Motor neuron (in vitro differentiated cells): ENCODE data around the gene ATXN7L1. TPM values are rescaled to one million over a fixed set of nuclear protein-coding genes. Genes with fewer than 3 reads are reported as not detected.
"Not testable (repeated sequence)": the region's sequence is repeated elsewhere in the genome, so short reads cannot be mapped to it uniquely, and the experiment has no call there.

Experiments
- ATAC-seq, 8 experiments: fragments of 200-7000 bp; cut with Tn5 transposase; replicated peaks in 6 of 8; 2 replicates each; pipeline ENCODE4 v1.8.0; 2021; ENCODE audit warnings: mild to moderate bottlenecking in 8 of 8, moderate library complexity in 8 of 8
- H3K27ac ChIP-seq, 2 donors: fragments of 250-450 bp; sonication (Bioruptor Pico); 2 replicates each; pipeline ENCODE4 v1.9.0; 2021; ENCODE audit warnings: antibody characterized with exemption in 2 of 2, mild to moderate bottlenecking in 2 of 2, moderate library complexity in 1 of 2
- H3K4me1 ChIP-seq, 2 donors: fragments of 250-450 bp; sonication (Bioruptor Pico); replicated peaks in 1 of 2; 2 replicates each; pipeline ENCODE4 v1.6.1; 2021; ENCODE audit warnings: antibody characterized with exemption in 2 of 2, mild to moderate bottlenecking in 2 of 2, moderate library complexity in 1 of 2
- H3K4me3 ChIP-seq, 5 donors: fragments of 250-450 bp; sonication (Bioruptor Pico); 2 replicates each; pipeline ENCODE4 v1.9.0; 2021; ENCODE audit warnings: antibody characterized with exemption in 5 of 5, mild to moderate bottlenecking in 5 of 5, moderate library complexity in 4 of 5
- WGBS, 10 experiments: fragments of 450-650 bp; shearing (Covaris generic); methylation state at CpG; one replicate each; pipeline ENCODE4 v1.0.0; 2022; 5-methylcytosine and 5-hydroxymethylcytosine counted together
- in situ Hi-C, 9 experiments: fragments of 400-800 bp; cut with MboI; loops; one replicate each; pipeline ENCODE4 v1.15.0; 2021; ENCODE audit warnings: low sequenced_read_pairs in 9 of 9, low pct_unique_long_range_greater_than_20kb in 2 of 9; ENCODE audit not compliant: unreplicated experiment in 9 of 9
- total RNA-seq, 8 experiments: library from RNA; unstranded; fragments of 300-600 nt; gene quantifications; 2 replicates each; pipeline versions ENCODE4 v1.2.3 to v1.2.4, GENCODE V29; 2022

ATXN7L1 gene
- total RNA-seq, 8 experiments from 2014 or later = 6.5 to 23.7 (median 10.6) TPM

DNA sequence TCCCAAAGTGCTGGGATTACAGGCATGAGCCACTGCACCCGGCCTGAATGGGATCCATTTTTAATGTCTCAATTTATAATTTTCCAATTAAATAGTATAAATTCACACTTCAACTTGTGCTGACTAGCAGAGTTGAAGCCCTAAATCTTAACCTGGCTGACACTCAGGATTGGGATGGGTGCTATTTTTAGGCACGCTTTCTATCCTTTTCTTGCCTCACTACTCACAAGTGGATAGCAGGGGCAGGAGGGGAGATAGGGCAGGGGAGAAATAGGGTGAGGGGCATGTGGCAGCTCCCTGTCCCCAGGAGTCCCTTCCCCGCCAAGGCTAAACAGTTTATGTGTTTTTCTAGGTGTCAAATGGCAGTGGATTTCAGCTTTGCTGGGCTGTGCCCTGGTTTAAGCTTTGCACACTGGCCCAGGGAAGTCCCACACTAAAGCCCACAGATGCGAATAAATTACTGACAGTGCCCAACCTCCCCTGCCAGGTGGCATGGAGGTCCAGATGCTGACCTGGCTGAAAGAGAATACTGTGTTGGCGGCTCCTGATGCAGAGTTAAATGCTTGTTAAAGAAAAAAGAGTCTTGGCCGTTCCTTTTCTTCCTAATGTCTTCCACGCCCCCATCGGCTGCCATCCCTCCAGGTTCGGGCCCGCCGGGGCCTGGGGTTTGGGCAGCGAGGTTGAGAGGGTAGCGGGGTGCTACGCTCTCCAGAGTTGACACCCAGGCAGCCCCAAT, 259.0 kb downstream of the ATXN7L1 start:
- in situ Hi-C loops = no loop called here
- ATAC-seq = peak in 1 of 8 experiments; percentile 29
- WGBS, 10 experiments = 90 to 100% (median 95%) methylated on average over 2 to 7 of the region's 14 CpGs; no CpG with 5 or more reads in 2 of the 10 experiments
- no peak overlapping the region for H3K4me3 ChIP-seq
- no peak overlapping the region for H3K27ac ChIP-seq
- peaks cover 9 to 13% of the 10 kb centered on the region in 2 donors for H3K4me1 ChIP-seq

DNA sequence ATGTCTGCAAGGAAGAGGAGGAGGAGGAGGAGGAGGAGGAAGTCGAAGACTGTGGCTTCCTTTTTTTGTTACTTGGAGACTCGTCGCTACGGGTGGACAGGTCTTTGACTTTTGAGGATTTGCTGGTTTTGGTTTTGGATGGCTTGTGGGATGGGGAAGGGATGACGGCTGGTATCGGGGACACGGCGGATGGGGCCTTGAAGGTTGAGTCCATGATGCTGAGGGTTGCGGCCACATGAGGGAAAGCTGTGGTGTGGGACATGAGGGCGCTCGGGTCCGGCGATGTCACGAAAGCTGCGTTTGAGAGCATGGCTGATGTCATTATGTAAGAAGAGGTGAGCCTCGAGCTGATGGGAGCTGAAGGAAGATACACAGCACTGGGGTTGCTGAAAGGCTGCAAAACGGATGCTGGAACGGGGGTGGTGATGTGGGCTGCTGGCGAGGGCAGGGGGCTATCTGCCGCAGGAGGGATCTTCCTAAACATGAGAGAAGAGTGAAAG, 262.0 kb downstream of the ATXN7L1 start:
- 60 to 100% (median 100%) methylated on average over 1 to 10 of the region's 20 CpGs; no CpG with 5 or more reads in 3 of the 10 experiments for WGBS, 10 experiments
- no peak for ATAC-seq
- no peaks in the 10 kb centered on the region for H3K4me1 ChIP-seq
- H3K27ac ChIP-seq = no peak overlapping the region
- H3K4me3 ChIP-seq = no peak overlapping the region
- in situ Hi-C loops = no loop called here

DNA sequence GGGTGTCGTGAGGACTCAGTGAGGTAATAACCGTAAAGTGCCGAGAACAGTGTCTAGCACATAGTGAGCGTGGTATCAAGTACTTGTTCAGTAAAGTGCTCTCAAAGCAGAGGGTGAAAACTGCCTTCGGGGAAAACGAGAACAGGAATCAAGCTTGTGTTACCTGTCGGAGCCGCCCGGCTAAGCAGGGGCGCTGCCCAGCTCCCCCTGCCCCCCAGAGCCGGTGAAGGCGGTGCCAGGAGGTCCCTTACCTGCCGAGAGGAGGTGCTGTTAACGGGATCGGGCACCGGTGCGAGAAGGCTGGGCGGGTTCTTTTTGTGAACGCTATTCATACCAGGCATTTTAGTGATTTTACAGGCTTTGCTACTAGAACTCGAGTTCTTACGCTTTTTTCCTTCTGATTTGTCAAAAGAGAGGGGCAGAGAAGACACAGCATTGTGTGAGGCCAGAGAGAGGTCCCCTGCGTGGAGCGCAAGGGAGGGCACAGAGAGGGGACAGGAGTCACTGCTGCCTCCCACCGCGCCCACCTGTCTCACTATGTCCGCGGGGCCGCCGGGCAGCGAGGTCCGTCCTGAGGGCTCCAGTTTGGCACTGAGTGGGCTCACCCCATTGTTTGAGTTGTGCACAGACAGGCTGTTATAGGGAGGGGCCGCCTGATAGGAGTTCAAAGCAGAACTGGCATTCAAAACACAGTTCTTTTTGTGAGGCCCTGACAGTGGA, 262.6 kb downstream of the ATXN7L1 start:
- Histone ChIP-seq H3K27ac (no peak overlapping the region), H3K4me3 (no peak overlapping the region), H3K4me1 (no peaks in the 10 kb centered on the region)
- 80 to 97% (median 93%) methylated on average over 2 to 12 of the region's 32 CpGs for WGBS, 10 experiments
- in situ Hi-C loops = no loop called here
- ATAC-seq = no peak

DNA sequence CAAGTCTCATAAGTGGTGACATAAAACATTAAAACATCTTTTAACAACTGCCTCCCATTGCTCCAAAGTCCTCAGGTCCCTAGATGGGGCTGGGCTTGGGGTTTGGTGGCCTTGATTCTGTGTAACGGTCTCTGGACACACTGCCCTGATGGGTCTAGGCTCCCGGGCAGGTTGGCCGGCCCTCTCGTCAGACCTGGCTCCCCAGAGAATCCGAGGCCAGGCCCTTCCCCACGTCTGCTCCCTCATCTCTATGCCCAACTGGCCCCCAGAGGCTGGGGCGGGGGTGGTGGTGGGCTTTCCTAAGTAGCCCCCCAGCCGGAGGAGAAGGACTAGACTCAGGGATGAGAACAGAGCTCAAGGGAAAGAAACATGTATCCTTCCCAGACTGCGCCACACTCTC, 263.6 kb downstream of the ATXN7L1 start:
- Histone ChIP-seq H3K4me3 (no peak overlapping the region), H3K27ac (no peak overlapping the region), H3K4me1 (no peaks in the 10 kb centered on the region)
- WGBS, 10 experiments = 61 to 100% (median 95%) methylated on average over 1 to 2 of the region's 9 CpGs; no CpG with 5 or more reads in 6 of the 10 experiments
- ATAC-seq = no peak
- in situ Hi-C loops = no loop called here

DNA sequence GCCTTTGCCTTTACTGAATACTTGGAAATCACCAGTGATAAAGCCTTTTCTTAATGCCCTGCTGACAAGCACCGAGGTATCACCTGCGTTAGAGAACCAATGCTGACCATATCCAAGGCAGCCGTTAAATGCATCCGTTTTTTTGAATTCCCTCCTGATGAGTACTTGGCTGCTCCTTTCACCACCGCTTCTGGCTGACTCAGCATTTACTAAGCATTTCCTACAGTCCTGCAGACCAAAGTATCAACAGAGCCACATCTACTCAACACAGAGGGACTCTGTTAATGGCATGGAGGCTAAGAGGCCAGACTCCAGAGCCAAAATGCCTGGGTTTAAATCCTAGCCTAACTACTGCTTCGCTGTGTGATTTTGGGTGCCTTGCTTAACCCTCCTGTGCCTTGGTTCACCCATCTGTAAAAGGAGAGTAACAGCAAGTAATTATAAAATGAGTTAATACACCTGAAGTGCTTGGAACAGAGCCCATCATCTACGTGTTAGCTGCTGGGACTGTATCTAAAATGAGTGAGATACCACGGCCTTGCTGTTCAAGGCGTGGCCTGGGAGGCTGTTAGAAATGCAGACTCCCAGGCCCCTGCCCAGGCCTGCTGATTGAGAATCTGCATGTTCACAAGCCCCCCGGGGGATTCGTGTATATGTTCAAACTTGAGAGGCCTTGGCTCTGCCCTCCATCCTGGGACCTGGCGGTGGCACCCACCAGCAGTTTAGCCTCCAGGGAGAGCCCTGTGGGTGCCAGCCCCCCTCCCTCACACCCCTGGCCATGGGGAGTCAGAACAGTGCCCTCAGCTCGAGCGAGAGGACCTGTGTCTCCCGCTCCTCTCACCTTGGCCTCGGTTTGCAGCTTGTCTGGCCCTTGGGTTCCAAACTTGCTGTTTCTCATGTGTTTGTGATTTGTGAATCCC, 264.3 kb downstream of the ATXN7L1 start:
- peaks cover 0 to under 1% of the 10 kb centered on the region in 2 donors for H3K4me1 ChIP-seq
- WGBS, 10 experiments = 58 to 100% (median 84%) methylated on average over 2 to 11 of the region's 16 CpGs; no CpG with 5 or more reads in 1 of the 10 experiments
- no peak overlapping the region for H3K27ac ChIP-seq
- in situ Hi-C loops = no loop called here
- ATAC-seq = no peak
- no peak overlapping the region for H3K4me3 ChIP-seq

DNA sequence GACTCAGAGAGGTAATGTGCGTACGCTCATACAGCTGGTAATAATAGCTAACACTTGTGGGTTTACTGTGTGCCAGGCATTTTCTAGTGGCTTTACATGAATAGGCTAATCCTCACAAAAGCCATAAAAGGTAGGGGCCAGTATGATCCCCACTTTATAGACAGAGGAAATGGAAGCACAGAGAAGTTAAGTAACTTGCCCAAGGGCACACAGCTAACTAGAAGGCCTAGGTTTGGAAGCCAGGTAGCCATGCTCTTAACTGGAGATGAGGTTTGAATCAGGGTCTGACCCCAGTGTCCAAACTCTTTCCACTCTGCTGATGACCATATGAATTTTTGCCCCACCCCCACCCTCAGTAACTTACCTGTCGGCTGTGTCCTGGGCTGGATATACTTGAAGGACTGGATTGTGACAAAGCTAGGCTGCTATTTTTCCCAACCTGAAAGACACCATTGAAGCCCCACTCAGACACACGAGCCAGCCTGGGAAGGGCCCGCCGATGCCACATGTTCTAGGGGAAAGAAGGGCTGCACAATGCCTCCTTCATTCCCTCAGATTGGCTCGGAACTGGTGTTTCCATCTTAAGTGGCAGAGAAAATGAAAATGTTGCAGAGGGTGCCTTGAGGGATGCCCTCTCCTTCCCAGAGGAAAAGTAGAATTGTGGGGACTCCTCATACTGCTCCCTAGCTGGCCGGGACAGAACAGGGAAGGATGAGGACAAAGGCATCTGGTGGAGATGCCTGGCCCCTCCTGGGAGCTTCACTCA, 266.1 kb downstream of the ATXN7L1 start:
- Histone ChIP-seq H3K4me1 (peaks cover 9 to 12% of the 10 kb centered on the region in 2 donors), H3K4me3 (no peak overlapping the region), H3K27ac (no peak overlapping the region)
- in situ Hi-C loops = no loop called here
- WGBS, 10 experiments = 87 to 100% (median 95%) methylated on average over 1 to 6 of the region's 8 CpGs; no CpG with 5 or more reads in 4 of the 10 experiments
- no peak for ATAC-seq

DNA sequence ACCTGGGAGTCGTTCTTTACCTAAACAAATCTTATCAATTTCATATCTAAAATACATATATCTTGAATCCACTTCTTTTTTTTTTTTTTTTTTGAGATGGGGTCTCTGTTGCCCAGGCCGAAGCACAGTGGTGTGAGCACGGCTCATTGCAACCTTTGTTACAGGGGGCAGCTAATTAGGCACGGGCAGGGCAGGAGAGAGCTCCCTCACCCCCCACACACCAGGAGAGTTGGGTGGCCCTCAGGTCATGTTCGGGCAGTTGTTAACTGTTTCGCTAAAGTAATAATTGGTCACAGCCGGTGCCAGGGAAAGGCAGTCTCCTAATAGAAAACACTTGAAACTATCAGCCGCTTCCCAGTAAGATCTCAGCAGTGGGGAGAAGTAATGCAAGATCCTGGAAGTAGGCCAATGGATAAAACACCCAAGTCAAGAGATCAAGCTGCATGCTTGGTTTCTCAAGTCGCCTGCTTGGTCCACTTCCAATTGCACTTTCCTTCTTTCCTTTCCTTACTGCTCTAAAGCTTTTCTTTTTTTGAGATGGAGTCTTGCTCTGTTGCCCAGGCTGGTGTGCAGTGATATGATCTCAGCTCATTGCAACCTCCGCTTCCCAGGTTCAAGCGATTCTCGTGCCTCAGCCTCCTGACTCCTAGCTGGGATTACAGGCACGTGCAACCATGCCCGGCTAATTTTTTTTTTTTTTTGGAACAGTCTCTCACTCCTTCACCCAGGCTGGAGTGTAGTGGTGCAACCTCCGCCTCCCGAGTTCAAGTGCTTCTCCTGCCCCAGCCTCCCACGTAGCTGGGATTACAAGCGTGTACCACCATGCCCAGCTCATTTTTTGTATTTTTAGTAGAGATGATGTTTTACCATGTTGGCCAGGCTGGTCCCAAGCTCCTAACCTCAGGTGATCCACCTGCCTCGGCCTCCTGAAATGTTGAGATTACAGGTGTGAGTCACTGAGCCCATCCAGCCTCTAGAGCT, 273.8 kb downstream of the ATXN7L1 start:
- Histone ChIP-seq H3K4me1 (peaks cover 9 to 12% of the 10 kb centered on the region in 2 donors), H3K4me3 (no peak overlapping the region), H3K27ac (no peak overlapping the region)
- 40 to 100% (median 90%) methylated on average over 4 to 15 of the region's 19 CpGs for WGBS, 10 experiments
- in situ Hi-C loops = no loop called here
- ATAC-seq = peak in 1 of 8 experiments; percentile 27

DNA sequence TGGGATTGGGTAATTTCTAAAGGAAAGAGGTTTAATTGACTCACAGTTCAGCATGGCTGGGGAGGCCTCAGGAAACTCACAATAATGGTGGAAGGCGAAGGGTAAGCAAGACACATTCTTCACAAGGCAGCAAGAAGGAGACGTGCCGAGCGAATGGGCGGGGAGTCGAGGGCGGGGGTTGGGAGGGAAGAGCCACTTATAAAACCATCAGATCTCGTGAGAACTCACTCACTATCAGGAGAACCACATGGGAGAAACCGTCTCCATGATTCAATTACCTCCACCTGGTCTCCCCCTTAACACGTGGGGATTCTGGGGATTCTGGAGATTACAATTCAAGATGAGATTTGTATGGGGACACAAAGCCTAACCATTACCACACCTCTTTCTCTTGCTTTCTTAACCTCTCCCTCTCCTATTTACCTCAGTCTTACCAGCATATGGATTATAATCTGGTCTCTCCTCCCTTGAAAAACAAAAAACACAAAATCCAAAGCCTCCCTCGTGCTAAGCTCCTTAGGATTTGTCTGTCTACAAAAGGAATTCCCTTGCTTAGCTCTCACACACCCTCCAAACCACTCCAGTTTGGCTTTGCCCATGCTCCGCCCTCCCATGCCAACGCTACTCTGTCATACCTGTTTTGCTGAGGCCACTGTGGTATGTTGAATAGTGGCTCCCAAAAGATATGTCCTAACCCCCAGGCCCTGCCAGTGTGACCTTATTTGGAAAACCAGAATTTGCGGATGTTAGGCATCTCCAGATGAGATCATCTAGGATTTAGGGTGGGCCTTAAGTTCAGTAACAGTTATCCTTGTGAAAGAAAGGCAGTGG, 275.5 kb downstream of the ATXN7L1 start:
- Histone ChIP-seq H3K27ac (no peak overlapping the region), H3K4me1 (peaks cover 0 to under 1% of the 10 kb centered on the region in 2 donors), H3K4me3 (no peak overlapping the region)
- in situ Hi-C loops = no loop called here
- WGBS, 10 experiments = 40 to 100% (median 81%) methylated on average over 1 to 6 of the region's 14 CpGs
- no peak for ATAC-seq

DNA sequence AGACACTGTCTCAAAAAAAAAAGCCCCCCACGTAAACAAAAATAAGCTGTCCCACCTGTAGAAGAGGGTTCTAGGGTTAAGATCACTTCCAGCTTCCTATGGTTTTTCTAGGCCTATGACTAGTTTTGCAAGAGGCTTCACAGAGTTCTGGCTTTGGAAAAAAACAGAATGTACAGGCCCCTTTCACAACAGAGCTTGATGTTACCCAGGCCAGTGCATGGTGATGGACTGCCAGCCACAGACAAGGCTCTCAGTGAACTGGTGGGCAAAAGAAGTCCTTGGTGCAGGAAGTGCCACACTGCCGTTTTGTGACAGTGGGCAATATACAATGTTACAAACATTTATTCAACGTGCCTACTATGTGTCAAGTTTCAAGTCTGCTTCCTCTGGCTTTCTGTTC, 276.8 kb downstream of the ATXN7L1 start:
- H3K4me1 ChIP-seq = no peaks in the 10 kb centered on the region
- 29 to 68% (median 40%) methylated on average over 1 to 3 of the region's 3 CpGs; no CpG with 5 or more reads in 5 of the 10 experiments for WGBS, 10 experiments
- H3K27ac ChIP-seq = no peak overlapping the region
- no peak overlapping the region for H3K4me3 ChIP-seq
- in situ Hi-C loops = no loop called here
- no peak for ATAC-seq

DNA sequence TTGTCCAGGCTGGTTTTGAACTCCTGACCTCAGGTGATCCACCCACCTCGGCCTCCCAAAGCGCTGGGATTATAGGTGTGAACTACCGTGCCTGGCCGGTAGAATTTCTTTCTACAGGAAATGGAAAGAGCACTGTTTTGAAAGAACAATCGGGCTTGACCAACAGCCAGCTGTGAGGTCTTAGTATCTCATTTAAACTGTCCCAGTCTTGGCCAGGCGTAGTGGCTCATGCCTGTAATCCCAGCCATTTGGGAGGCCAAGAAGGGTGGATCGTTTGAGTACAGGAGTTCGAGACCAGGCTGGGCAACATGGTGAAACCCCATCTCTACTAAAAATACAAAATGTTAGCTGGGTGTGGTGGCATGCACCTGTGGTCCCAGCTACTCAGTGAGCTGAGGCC, 277.3 kb downstream of the ATXN7L1 start:
- H3K27ac ChIP-seq, ATAC-seq, H3K4me3 ChIP-seq, H3K4me1 ChIP-seq, in situ Hi-C loops: not testable (repeated sequence)
- 50 to 100% (median 82%) methylated on average over 1 to 8 of the region's 8 CpGs; no CpG with 5 or more reads in 4 of the 10 experiments for WGBS, 10 experiments

DNA sequence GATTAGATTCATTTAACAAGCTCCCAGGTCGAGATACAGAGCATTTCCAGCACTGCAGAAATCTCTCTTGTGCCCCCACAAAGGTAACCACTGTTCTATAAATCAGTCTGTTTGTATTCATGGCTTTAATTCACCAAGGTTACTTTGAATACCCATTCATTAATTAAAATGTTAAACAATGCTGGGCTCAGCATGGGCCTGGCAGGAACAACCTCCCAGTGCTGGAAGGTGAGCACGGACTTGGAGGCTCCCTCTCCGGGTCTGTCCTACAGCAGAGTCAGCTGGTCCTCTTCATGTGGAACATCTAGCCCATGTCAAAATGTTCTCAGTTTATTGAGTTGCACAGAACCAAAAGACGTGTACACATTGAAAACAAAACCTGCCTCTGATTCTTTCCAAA, 279.5 kb downstream of the ATXN7L1 start:
- 14 to 71% (median 60%) methylated on average over 1 to 4 of the region's 4 CpGs; no CpG with 5 or more reads in 3 of the 10 experiments for WGBS, 10 experiments
- no peaks in the 10 kb centered on the region for H3K4me1 ChIP-seq
- in situ Hi-C loops = no loop called here
- H3K27ac ChIP-seq = no peak overlapping the region
- H3K4me3 ChIP-seq = no peak overlapping the region
- ATAC-seq = peak in 2 of 8 experiments; percentile 53 to 79
